Raji (cell line): ENCODE measurements around the gene KIF26B.

ENCODE experiments used
- POLR2A ChIP-seq: IDR thresholded peaks from 2 replicates; pipeline ENCODE4 v1.6.1; 2011; ENCODE audit warnings: low read depth, low read length, control low read depth; ENCODE audit not compliant: insufficient read depth

KIF26B gene

GRCh38 chr1:245589316-245589715 lies 434.5 kb downstream of the KIF26B start:
- no peak for TF ChIP-seq POLR2A

GRCh38 chr1:245589906-245590305 lies 435.1 kb downstream of the KIF26B start:
- TF ChIP-seq POLR2A, result no peak

- TF ChIP-seq POLR2A, result no peak
Observed at GRCh38 chr1:245590726-245591125, 435.9 kb downstream of the KIF26B start.

GRCh38 chr1:245591346-245592188 lies 436.8 kb downstream of the KIF26B start:
- no peak for TF ChIP-seq POLR2A

GRCh38 chr1:245592189-245592460 lies 437.3 kb downstream of the KIF26B start:
- TF ChIP-seq POLR2A, result no peak

- TF ChIP-seq POLR2A, result no peak
Observed at GRCh38 chr1:245598524-245599305, 443.9 kb downstream of the KIF26B start.

- TF ChIP-seq POLR2A, result no peak
Observed at GRCh38 chr1:245599371-245600174, 444.8 kb downstream of the KIF26B start.

- no peak for TF ChIP-seq POLR2A
Observed at GRCh38 chr1:245600658-245601057, 445.9 kb downstream of the KIF26B start.

GRCh38 chr1:245603311-245603865 lies 448.6 kb downstream of the KIF26B start:
- no peak for TF ChIP-seq POLR2A

- no peak for TF ChIP-seq POLR2A
Observed at GRCh38 chr1:245604979-245605378, 450.2 kb downstream of the KIF26B start.

GRCh38 chr1:245605480-245606156 lies 450.8 kb downstream of the KIF26B start:
- no peak for TF ChIP-seq POLR2A

- TF ChIP-seq POLR2A, result no peak
Observed at GRCh38 chr1:245606157-245606725, 451.5 kb downstream of the KIF26B start.

GRCh38 chr1:245608271-245608670 lies 453.5 kb downstream of the KIF26B start:
- no peak for TF ChIP-seq POLR2A

GRCh38 chr1:245609354-245610150 lies 454.8 kb downstream of the KIF26B start:
- TF ChIP-seq POLR2A, result no peak

- no peak for TF ChIP-seq POLR2A
Observed at GRCh38 chr1:245611251-245611650, 456.5 kb downstream of the KIF26B start.
